ENCODE measurements around the gene TSR2. TPM values are rescaled to one million over a fixed set of nuclear protein-coding genes. Genes with fewer than 3 reads are reported as not detected.

Gene TSR2, protein sequence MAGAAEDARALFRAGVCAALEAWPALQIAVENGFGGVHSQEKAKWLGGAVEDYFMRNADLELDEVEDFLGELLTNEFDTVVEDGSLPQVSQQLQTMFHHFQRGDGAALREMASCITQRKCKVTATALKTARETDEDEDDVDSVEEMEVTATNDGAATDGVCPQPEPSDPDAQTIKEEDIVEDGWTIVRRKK
- 10 to 100 TPM; 24.8 to 30.1 TPM for total RNA-seq

DNA sequence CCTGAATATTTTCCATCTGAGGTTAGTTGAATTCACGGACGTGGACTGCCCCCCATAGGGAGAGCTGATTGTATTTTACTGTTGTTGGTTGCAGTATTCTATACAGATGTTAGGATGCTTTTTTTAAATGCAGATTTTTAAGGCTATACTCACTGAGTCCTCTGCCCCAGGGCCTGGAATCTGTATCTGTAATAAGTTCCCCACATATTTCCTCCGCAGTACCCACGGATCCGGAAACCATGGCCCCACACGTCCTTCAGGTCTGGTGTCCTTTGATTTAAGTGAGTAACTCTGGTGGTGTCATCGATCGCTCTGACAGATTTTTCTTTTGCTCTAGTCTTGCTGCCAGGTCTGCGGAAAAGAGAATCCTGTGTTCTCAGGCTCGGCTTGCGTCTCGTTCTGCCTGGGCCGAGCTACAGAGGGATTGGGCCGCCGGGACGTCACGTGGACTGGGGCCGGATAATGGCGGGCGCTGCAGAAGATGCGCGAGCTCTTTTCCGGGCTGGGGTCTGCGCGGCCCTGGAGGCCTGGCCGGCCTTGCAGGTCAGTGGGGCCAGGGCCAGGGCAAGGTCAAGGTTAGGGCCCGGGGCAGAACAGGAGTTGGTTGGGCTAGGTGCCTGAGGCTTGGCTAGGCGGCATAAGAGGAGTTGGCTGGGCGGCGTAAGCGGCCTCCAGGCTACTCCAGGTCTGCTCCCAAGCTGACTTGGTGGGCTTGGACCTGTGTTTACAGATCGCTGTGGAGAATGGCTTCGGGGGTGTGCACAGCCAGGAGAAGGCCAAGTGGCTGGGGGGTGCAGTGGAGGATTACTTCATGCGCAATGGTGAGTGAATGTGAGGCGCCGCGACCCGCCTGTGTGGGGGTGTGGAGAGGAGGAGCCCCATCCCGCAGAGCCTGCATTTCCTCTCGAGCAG, at the start of gene TSR2:
Gene TSR2 (plus strand): TSS at position 445 of the 912 bp plus-strand sequence. CDS start 18 bp downstream, at position 463.
- H3K4me1 ChIP-seq (ENCODE audit: control insufficient read depth in 1 of 2, low read depth in 2 of 2) = peaks cover 7 to 13% of the 10 kb centered on the region in 2 donors
- DNase-seq (ENCODE audit: low spot score) (peak; percentile 47), ATAC-seq (ENCODE audit: insufficient number of reproducible peaks, low FRiP score, low read depth) (peak; percentile 98)
- no peaks in the 10 kb centered on the region for H3K9me3 ChIP-seq
- TF ChIP-seq, protein P1, sequence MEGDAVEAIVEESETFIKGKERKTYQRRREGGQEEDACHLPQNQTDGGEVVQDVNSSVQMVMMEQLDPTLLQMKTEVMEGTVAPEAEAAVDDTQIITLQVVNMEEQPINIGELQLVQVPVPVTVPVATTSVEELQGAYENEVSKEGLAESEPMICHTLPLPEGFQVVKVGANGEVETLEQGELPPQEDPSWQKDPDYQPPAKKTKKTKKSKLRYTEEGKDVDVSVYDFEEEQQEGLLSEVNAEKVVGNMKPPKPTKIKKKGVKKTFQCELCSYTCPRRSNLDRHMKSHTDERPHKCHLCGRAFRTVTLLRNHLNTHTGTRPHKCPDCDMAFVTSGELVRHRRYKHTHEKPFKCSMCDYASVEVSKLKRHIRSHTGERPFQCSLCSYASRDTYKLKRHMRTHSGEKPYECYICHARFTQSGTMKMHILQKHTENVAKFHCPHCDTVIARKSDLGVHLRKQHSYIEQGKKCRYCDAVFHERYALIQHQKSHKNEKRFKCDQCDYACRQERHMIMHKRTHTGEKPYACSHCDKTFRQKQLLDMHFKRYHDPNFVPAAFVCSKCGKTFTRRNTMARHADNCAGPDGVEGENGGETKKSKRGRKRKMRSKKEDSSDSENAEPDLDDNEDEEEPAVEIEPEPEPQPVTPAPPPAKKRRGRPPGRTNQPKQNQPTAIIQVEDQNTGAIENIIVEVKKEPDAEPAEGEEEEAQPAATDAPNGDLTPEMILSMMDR (IDR thresholded peaks at IDR 0.05) = no peak
- peak within 1 kb of the TSS; percentile 50 to 57 for H3K27ac ChIP-seq
- H3K27me3 ChIP-seq (replicated peaks; ENCODE audit: insufficient read depth) = no peaks in the 10 kb centered on the region
- peak within 1 kb of the TSS; percentile 90 for H3K4me3 ChIP-seq
- peaks cover 3% of the 10 kb centered on the region for H3K36me3 ChIP-seq

DNA sequence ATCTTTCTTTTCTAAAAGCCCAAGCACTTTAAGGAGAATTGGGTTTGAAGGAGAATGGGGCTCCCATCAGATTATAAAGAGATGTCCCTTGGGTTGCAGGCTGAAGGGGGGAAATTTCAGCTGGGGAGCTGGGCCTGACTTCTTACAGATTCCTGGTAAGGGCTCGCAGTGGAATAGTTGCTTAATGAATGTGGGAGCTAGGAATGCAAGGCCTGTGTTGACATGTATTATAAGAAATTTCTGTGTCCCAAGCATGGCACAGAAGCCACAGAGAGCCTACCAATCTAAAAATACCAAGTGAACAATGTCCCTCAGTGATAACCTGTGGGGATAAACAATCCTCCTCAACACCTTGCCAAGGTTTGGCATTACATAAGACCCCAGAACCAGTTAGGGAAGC, 43.1 kb upstream of the TSR2 start:
- no peak for DNase-seq (ENCODE audit: low spot score)
- Histone ChIP-seq H3K27ac (no peak overlapping the region), H3K27me3 (replicated peaks; ENCODE audit: insufficient read depth) (no peaks in the 10 kb centered on the region), H3K36me3 (no peaks in the 10 kb centered on the region), H3K4me1 (ENCODE audit: control insufficient read depth in 1 of 2, low read depth in 2 of 2) (no peaks in the 10 kb centered on the region), H3K4me3 (no peak overlapping the region), H3K9me3 (no peaks in the 10 kb centered on the region)
- TF ChIP-seq, protein P1 (IDR thresholded peaks at IDR 0.05) = no peak
- ATAC-seq (ENCODE audit: insufficient number of reproducible peaks, low FRiP score, low read depth) = no peak

DNA sequence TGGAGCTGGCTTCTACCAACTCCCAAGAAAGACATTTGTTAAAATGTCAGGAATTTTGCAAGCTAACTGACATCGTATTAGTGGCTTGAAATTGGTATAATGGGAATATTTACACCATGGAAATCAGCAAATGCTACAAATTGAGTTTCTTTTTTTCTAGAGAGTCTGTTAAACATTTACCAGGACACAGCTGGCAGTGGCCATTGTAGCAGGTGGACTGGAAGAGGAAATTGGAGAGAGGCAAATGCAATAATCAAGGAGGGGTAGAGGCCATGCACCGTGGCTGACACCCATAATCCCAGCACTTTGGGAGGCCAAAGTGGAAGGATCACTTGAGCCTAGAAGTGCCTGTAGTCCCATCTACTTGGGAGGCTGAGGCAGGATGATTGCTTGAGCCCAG, 32.9 kb upstream of the TSR2 start:
- no peaks in the 10 kb centered on the region for H3K36me3 ChIP-seq
- DNase-seq (ENCODE audit: low spot score) = no peak
- no peak overlapping the region for H3K4me3 ChIP-seq
- no peaks in the 10 kb centered on the region for H3K27me3 ChIP-seq (replicated peaks; ENCODE audit: insufficient read depth)
- TF ChIP-seq, protein P1 (IDR thresholded peaks at IDR 0.05) = no peak
- ATAC-seq (ENCODE audit: insufficient number of reproducible peaks, low FRiP score, low read depth) = no peak
- H3K9me3 ChIP-seq = no peaks in the 10 kb centered on the region
- H3K27ac ChIP-seq = no peak overlapping the region
- no peaks in the 10 kb centered on the region for H3K4me1 ChIP-seq (ENCODE audit: control insufficient read depth in 1 of 2, low read depth in 2 of 2)

DNA sequence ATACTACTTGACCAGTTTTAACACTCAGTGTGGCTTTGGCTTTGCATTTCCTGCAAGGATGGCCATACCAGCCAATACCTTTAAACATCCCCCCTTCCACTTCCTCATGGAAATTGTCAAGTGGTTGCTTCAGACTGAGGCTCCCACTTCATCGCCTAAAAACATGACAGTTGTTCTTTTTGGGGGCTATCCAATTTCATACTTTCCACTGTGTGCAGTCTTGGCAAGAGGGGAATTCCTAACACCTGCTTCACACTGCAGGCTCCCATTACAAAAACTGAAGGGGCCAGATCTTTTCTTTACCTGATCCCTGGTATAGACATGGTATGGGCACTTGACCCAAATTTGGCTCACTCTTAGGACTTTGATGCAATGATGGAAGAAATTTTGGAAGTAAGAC, 28.5 kb upstream of the TSR2 start:
- Histone ChIP-seq H3K36me3 (no peaks in the 10 kb centered on the region), H3K4me1 (ENCODE audit: control insufficient read depth in 1 of 2, low read depth in 2 of 2) (no peaks in the 10 kb centered on the region), H3K27ac (no peak overlapping the region), H3K9me3 (no peaks in the 10 kb centered on the region), H3K27me3 (replicated peaks; ENCODE audit: insufficient read depth) (no peaks in the 10 kb centered on the region), H3K4me3 (no peak overlapping the region)
- TF ChIP-seq, protein P1 (IDR thresholded peaks at IDR 0.05) = no peak
- ATAC-seq (ENCODE audit: insufficient number of reproducible peaks, low FRiP score, low read depth) = no peak
- DNase-seq (ENCODE audit: low spot score) = no peak

DNA sequence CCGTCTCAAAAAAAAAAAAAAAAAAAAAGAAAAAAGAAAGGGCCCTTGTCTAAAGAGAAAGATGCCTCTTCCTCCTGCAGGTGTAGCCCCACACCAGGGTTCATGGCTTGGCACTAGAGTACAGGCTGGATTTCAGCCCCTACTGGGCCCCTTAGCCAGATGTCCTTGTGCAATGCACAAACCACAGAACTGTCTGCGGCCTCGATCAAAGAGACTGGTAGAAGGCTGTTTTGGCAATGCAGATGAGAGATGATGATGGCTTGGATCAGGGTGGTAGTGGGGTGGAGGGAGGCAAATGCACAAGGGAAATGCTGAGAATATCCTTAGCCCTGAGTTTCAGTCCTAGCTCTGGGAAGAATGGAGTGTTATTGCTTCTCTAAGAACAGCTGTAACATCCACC, 26.5 kb upstream of the TSR2 start:
- no peaks in the 10 kb centered on the region for H3K4me1 ChIP-seq (ENCODE audit: control insufficient read depth in 1 of 2, low read depth in 2 of 2)

More for the DNA sequence above, 26.5 kb upstream of the TSR2 start:
- no peaks in the 10 kb centered on the region for H3K27me3 ChIP-seq (replicated peaks; ENCODE audit: insufficient read depth)
- H3K36me3 ChIP-seq = no peaks in the 10 kb centered on the region
- no peak overlapping the region for H3K27ac ChIP-seq
- ATAC-seq (ENCODE audit: insufficient number of reproducible peaks, low FRiP score, low read depth) (no peak), DNase-seq (ENCODE audit: low spot score) (no peak)
- H3K4me3 ChIP-seq = no peak overlapping the region
- TF ChIP-seq, protein P1 (IDR thresholded peaks at IDR 0.05) = no peak
- no peaks in the 10 kb centered on the region for H3K9me3 ChIP-seq

All from thoracic aorta (tissue), 2 donors.